Measurements from ENCODE around the gene DAPK1.

- TF ChIP-seq, protein P1, sequence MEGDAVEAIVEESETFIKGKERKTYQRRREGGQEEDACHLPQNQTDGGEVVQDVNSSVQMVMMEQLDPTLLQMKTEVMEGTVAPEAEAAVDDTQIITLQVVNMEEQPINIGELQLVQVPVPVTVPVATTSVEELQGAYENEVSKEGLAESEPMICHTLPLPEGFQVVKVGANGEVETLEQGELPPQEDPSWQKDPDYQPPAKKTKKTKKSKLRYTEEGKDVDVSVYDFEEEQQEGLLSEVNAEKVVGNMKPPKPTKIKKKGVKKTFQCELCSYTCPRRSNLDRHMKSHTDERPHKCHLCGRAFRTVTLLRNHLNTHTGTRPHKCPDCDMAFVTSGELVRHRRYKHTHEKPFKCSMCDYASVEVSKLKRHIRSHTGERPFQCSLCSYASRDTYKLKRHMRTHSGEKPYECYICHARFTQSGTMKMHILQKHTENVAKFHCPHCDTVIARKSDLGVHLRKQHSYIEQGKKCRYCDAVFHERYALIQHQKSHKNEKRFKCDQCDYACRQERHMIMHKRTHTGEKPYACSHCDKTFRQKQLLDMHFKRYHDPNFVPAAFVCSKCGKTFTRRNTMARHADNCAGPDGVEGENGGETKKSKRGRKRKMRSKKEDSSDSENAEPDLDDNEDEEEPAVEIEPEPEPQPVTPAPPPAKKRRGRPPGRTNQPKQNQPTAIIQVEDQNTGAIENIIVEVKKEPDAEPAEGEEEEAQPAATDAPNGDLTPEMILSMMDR (IDR thresholded peaks at IDR 0.05), result no peak
- TF ChIP-seq POLR2A (IDR thresholded peaks at IDR 0.05), result no peak
- no peak for TF ChIP-seq EP300 (IDR thresholded peaks at IDR 0.05)
These were observed 221.4 kb downstream of the DAPK1 start for GRCh38 chr9:87718852-87719612.

All from stomach (tissue), 4 donors.